ENCODE data around the gene NAGLU.

Gene NAGLU

GRCh38 chr17:42571435-42572225 is 35.6 kb downstream of the NAGLU start:
- no peak overlapping the region for H3K4me3 Mint-ChIP-seq
- no peaks in the 10 kb centered on the region for H3K9me3 Mint-ChIP-seq
- H3K4me1 Mint-ChIP-seq = peaks cover 15% of the 10 kb centered on the region
- H3K27me3 Mint-ChIP-seq = no peaks in the 10 kb centered on the region
- ATAC-seq (ENCODE audit: low read depth) = no peak
- peaks cover 20% of the 10 kb centered on the region for H3K36me3 Mint-ChIP-seq
- DNase-seq (ENCODE audit: low spot score in 2 of 2) = no peak
- H3K27ac Mint-ChIP-seq = no peak overlapping the region

GRCh38 chr17:42573095-42573494 is 37.1 kb downstream of the NAGLU start:
- H3K4me1 Mint-ChIP-seq = peaks cover 18% of the 10 kb centered on the region
- no peaks in the 10 kb centered on the region for H3K9me3 Mint-ChIP-seq
- no peak overlapping the region for H3K4me3 Mint-ChIP-seq
- no peaks in the 10 kb centered on the region for H3K27me3 Mint-ChIP-seq
- peaks cover 18% of the 10 kb centered on the region for H3K36me3 Mint-ChIP-seq
- no peak for DNase-seq (ENCODE audit: low spot score in 2 of 2)
- no peak overlapping the region for H3K27ac Mint-ChIP-seq
- ATAC-seq (ENCODE audit: low read depth) = no peak

- H3K9me3 Mint-ChIP-seq = no peaks in the 10 kb centered on the region
- DNase-seq (ENCODE audit: low spot score in 2 of 2) (no peak), ATAC-seq (ENCODE audit: low read depth) (no peak)
- H3K27me3 Mint-ChIP-seq = no peaks in the 10 kb centered on the region
- H3K4me1 Mint-ChIP-seq = peaks cover 16% of the 10 kb centered on the region
- H3K27ac Mint-ChIP-seq = no peak overlapping the region
- H3K36me3 Mint-ChIP-seq = peaks cover 16% of the 10 kb centered on the region
- H3K4me3 Mint-ChIP-seq = no peak overlapping the region
Observed at GRCh38 chr17:42574463-42574862, 38.4 kb downstream of the NAGLU start.

GRCh38 chr17:42577140-42577531 is 41.1 kb downstream of the NAGLU start:
- peak overlapping the region; percentile 89 for H3K27ac Mint-ChIP-seq
- no peak for ATAC-seq (ENCODE audit: low read depth)
- H3K9me3 Mint-ChIP-seq = no peaks in the 10 kb centered on the region
- no peaks in the 10 kb centered on the region for H3K27me3 Mint-ChIP-seq
- H3K36me3 Mint-ChIP-seq = peaks cover 19% of the 10 kb centered on the region
- H3K4me3 Mint-ChIP-seq = peak overlapping the region; percentile 96
- DNase-seq (ENCODE audit: low spot score in 2 of 2) = no peak
- peaks cover 18% of the 10 kb centered on the region for H3K4me1 Mint-ChIP-seq

- peaks cover 18% of the 10 kb centered on the region for H3K4me1 Mint-ChIP-seq
- ATAC-seq (ENCODE audit: low read depth) = peak; percentile 90
- H3K4me3 Mint-ChIP-seq = peak within 1 kb of the TSS; percentile 96
- H3K36me3 Mint-ChIP-seq = peaks cover 18% of the 10 kb centered on the region
- peak within 1 kb of the TSS; percentile 89 for H3K27ac Mint-ChIP-seq
- DNase-seq (ENCODE audit: low spot score in 2 of 2) = peak; percentile 79 to 86
- no peaks in the 10 kb centered on the region for H3K9me3 Mint-ChIP-seq
- H3K27me3 Mint-ChIP-seq = no peaks in the 10 kb centered on the region
Observed at GRCh38 chr17:42577532-42578281, 41.7 kb downstream of the NAGLU start, which contains the start of gene PSMC3IP. TSS of gene PSMC3IP (minus strand) at chr17:42577729. CDS start at chr17:42577686, 43 bp downstream.

- ATAC-seq (ENCODE audit: low read depth) = peak; percentile 57
- Mint-ChIP-seq H3K36me3 (peaks cover 19% of the 10 kb centered on the region), H3K4me1 (peaks cover 18% of the 10 kb centered on the region)
Observed at GRCh38 chr17:42578282-42578869, 42.3 kb downstream of the NAGLU start.

GRCh38 chr17:42579794-42580551 is 43.9 kb downstream of the NAGLU start:
- ATAC-seq (ENCODE audit: low read depth) (no peak), DNase-seq (ENCODE audit: low spot score in 2 of 2) (no peak)
- Mint-ChIP-seq H3K4me1 (peaks cover 19% of the 10 kb centered on the region), H3K27ac (no peak overlapping the region), H3K27me3 (no peaks in the 10 kb centered on the region), H3K4me3 (peak overlapping the region; percentile 37), H3K9me3 (no peaks in the 10 kb centered on the region), H3K36me3 (peaks cover 15% of the 10 kb centered on the region)

More at GRCh38 chr17:42578282-42578869, 42.3 kb downstream of the NAGLU start:
- Mint-ChIP-seq H3K9me3 (no peaks in the 10 kb centered on the region), H3K27me3 (no peaks in the 10 kb centered on the region), H3K27ac (peak overlapping the region; percentile 89), H3K4me3 (peak overlapping the region; percentile 96)
- peak; percentile 68 to 85 for DNase-seq (ENCODE audit: low spot score in 2 of 2)

GRCh38 chr17:42581744-42582270 is 45.8 kb downstream of the NAGLU start:
- Mint-ChIP-seq H3K4me1 (peaks cover 26% of the 10 kb centered on the region), H3K27me3 (no peaks in the 10 kb centered on the region), H3K4me3 (no peak overlapping the region), H3K27ac (no peak overlapping the region), H3K36me3 (peaks cover 16% of the 10 kb centered on the region), H3K9me3 (no peaks in the 10 kb centered on the region)
- DNase-seq (ENCODE audit: low spot score in 2 of 2) (no peak), ATAC-seq (ENCODE audit: low read depth) (no peak)

GRCh38 chr17:42584880-42585279 is 48.8 kb downstream of the NAGLU start:
- no peak for ATAC-seq (ENCODE audit: low read depth)
- H3K27me3 Mint-ChIP-seq = no peaks in the 10 kb centered on the region
- H3K27ac Mint-ChIP-seq = no peak overlapping the region
- H3K4me1 Mint-ChIP-seq = peaks cover 27% of the 10 kb centered on the region
- no peak for DNase-seq (ENCODE audit: low spot score in 2 of 2)
- no peaks in the 10 kb centered on the region for H3K9me3 Mint-ChIP-seq
- no peak overlapping the region for H3K4me3 Mint-ChIP-seq
- H3K36me3 Mint-ChIP-seq = peaks cover 21% of the 10 kb centered on the region

GRCh38 chr17:42585353-42585752 is 49.3 kb downstream of the NAGLU start:
- H3K4me3 Mint-ChIP-seq = no peak overlapping the region
- H3K9me3 Mint-ChIP-seq = no peaks in the 10 kb centered on the region
- H3K27ac Mint-ChIP-seq = peak overlapping the region; percentile 74
- ATAC-seq (ENCODE audit: low read depth) (no peak), DNase-seq (ENCODE audit: low spot score in 2 of 2) (no peak)
- H3K27me3 Mint-ChIP-seq = no peaks in the 10 kb centered on the region
- H3K36me3 Mint-ChIP-seq = peaks cover 21% of the 10 kb centered on the region
- peaks cover 27% of the 10 kb centered on the region for H3K4me1 Mint-ChIP-seq

GRCh38 chr17:42586514-42587230 is 50.6 kb downstream of the NAGLU start:
- H3K4me3 Mint-ChIP-seq = peak overlapping the region; percentile 78
- DNase-seq (ENCODE audit: low spot score in 2 of 2) (no peak), ATAC-seq (ENCODE audit: low read depth) (peak; percentile 85)
- H3K27me3 Mint-ChIP-seq = no peaks in the 10 kb centered on the region
- H3K36me3 Mint-ChIP-seq = peaks cover 20% of the 10 kb centered on the region
- H3K4me1 Mint-ChIP-seq = peaks cover 27% of the 10 kb centered on the region
- peak overlapping the region; percentile 74 for H3K27ac Mint-ChIP-seq
- H3K9me3 Mint-ChIP-seq = no peaks in the 10 kb centered on the region

- H3K4me1 Mint-ChIP-seq = peaks cover 23% of the 10 kb centered on the region
- DNase-seq (ENCODE audit: low spot score in 2 of 2) = no peak
- no peak for ATAC-seq (ENCODE audit: low read depth)
- no peaks in the 10 kb centered on the region for H3K9me3 Mint-ChIP-seq
- H3K36me3 Mint-ChIP-seq = peaks cover 14% of the 10 kb centered on the region
- no peak overlapping the region for H3K27ac Mint-ChIP-seq
- no peaks in the 10 kb centered on the region for H3K27me3 Mint-ChIP-seq
- no peak overlapping the region for H3K4me3 Mint-ChIP-seq
Observed at GRCh38 chr17:42590886-42591285, 54.8 kb downstream of the NAGLU start.

- H3K4me1 Mint-ChIP-seq = peaks cover 20% of the 10 kb centered on the region
- DNase-seq (ENCODE audit: low spot score in 2 of 2) (no peak), ATAC-seq (ENCODE audit: low read depth) (no peak)
- H3K27me3 Mint-ChIP-seq = no peaks in the 10 kb centered on the region
- H3K9me3 Mint-ChIP-seq = no peaks in the 10 kb centered on the region
- H3K36me3 Mint-ChIP-seq = peaks cover 16% of the 10 kb centered on the region
- H3K4me3 Mint-ChIP-seq = no peak overlapping the region
- no peak overlapping the region for H3K27ac Mint-ChIP-seq
Observed at GRCh38 chr17:42591411-42591810, 55.4 kb downstream of the NAGLU start.
